ENCODE results near the gene MMAA. TPM values are rescaled to one million over a fixed set of nuclear protein-coding genes. Genes with fewer than 3 reads are reported as not detected.

MMAA gene
- total RNA-seq, 6 donors from 2014 or later: 2.1 to 11.7 (median 7.6) TPM

- 77 to 90% methylated on average over 3 of the region's 3 CpGs for WGBS, 2 donors
- ATAC-seq (ENCODE audit: low FRiP score in 2 of 2): no peak
- H3K4me3 ChIP-seq: no peak overlapping the region
- TF ChIP-seq POLR2A (IDR thresholded peaks at IDR 0.05): no peak
- TF ChIP-seq EP300 (IDR thresholded peaks at IDR 0.05): no peak
- TF ChIP-seq POLR2AphosphoS5 (IDR thresholded peaks at IDR 0.05): no peak
- TF ChIP-seq, protein P1, sequence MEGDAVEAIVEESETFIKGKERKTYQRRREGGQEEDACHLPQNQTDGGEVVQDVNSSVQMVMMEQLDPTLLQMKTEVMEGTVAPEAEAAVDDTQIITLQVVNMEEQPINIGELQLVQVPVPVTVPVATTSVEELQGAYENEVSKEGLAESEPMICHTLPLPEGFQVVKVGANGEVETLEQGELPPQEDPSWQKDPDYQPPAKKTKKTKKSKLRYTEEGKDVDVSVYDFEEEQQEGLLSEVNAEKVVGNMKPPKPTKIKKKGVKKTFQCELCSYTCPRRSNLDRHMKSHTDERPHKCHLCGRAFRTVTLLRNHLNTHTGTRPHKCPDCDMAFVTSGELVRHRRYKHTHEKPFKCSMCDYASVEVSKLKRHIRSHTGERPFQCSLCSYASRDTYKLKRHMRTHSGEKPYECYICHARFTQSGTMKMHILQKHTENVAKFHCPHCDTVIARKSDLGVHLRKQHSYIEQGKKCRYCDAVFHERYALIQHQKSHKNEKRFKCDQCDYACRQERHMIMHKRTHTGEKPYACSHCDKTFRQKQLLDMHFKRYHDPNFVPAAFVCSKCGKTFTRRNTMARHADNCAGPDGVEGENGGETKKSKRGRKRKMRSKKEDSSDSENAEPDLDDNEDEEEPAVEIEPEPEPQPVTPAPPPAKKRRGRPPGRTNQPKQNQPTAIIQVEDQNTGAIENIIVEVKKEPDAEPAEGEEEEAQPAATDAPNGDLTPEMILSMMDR (IDR thresholded peaks at IDR 0.05): no peak
- H3K36me3 ChIP-seq: no peaks in the 10 kb centered on the region
- H3K9me3 ChIP-seq: no peaks in the 10 kb centered on the region
- H3K27ac ChIP-seq: no peak overlapping the region
- H3K27me3 ChIP-seq: no peaks in the 10 kb centered on the region
- H3K4me1 ChIP-seq: no peaks in the 10 kb centered on the region
- DNase-seq: no peak
These were observed 29.1 kb upstream of the MMAA start for GRCh38 chr4:145589916-145590702.

- H3K9me3 ChIP-seq: no peaks in the 10 kb centered on the region
- no peaks in the 10 kb centered on the region for H3K36me3 ChIP-seq
- no peaks in the 10 kb centered on the region for H3K27me3 ChIP-seq
- H3K4me1 ChIP-seq: no peaks in the 10 kb centered on the region
- H3K27ac ChIP-seq: no peak overlapping the region
- H3K4me3 ChIP-seq: no peak overlapping the region
- ATAC-seq (ENCODE audit: low FRiP score in 2 of 2): no peak
- DNase-seq: no peak
- TF ChIP-seq POLR2AphosphoS5 (IDR thresholded peaks at IDR 0.05) (no peak), EP300 (IDR thresholded peaks at IDR 0.05) (no peak), POLR2A (IDR thresholded peaks at IDR 0.05) (no peak)
- TF ChIP-seq, protein P1 (IDR thresholded peaks at IDR 0.05): no peak
- 86 to 98% methylated on average over 4 of the region's 4 CpGs for WGBS, 2 donors
These were observed 16.9 kb upstream of the MMAA start for GRCh38 chr4:145602129-145602760.

DNA sequence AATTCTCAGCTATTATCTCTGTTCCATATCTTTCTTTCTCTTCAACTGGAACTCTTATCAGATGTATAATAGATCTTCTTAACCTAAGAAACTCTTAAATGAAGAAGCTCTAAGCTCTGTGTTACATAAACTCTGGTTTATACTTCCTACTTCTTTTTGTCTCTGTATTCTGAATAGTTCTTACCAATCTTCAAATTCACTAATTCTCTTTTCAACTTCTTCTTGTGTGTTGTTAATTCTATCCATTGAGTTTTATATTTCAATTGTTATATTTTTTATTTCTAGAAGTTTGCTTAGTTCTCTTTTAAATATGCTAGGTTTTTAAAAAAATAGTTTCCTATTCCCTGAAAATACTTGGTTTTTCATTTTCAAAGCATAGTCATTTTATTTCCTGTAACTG, 13.2 kb upstream of the MMAA start:
- DNase-seq (no peak), ATAC-seq (ENCODE audit: low FRiP score in 2 of 2) (no peak)
- Histone ChIP-seq H3K27ac (no peak overlapping the region), H3K27me3 (no peaks in the 10 kb centered on the region), H3K36me3 (no peaks in the 10 kb centered on the region), H3K4me1 (no peaks in the 10 kb centered on the region), H3K4me3 (no peak overlapping the region), H3K9me3 (no peaks in the 10 kb centered on the region)
- TF ChIP-seq, protein P1 (IDR thresholded peaks at IDR 0.05): no peak
- no peak for TF ChIP-seq EP300 (IDR thresholded peaks at IDR 0.05)
- no peak for TF ChIP-seq POLR2A (IDR thresholded peaks at IDR 0.05)
- TF ChIP-seq POLR2AphosphoS5 (IDR thresholded peaks at IDR 0.05): no peak

- Histone ChIP-seq H3K27me3 (no peaks in the 10 kb centered on the region), H3K9me3 (no peaks in the 10 kb centered on the region), H3K36me3 (no peaks in the 10 kb centered on the region), H3K27ac (no peak overlapping the region), H3K4me3 (no peak overlapping the region), H3K4me1 (no peaks in the 10 kb centered on the region)
- DNase-seq: peak in 1 of 2 donors; percentile 39
- peak; percentile 51 to 74 for ATAC-seq (ENCODE audit: low FRiP score in 2 of 2)
- TF ChIP-seq, protein P1 (IDR thresholded peaks at IDR 0.05): peak; percentile 40 to 75 (median 58)
- TF ChIP-seq POLR2AphosphoS5 (IDR thresholded peaks at IDR 0.05) (no peak), POLR2A (IDR thresholded peaks at IDR 0.05) (no peak), EP300 (IDR thresholded peaks at IDR 0.05) (no peak)
- 44 to 61% methylated on average over 4 of the region's 4 CpGs for WGBS, 2 donors
These were observed 9.4 kb upstream of the MMAA start for GRCh38 chr4:145609481-145610427.
